NCI-H146 (cell line): ENCODE data around the gene ZNF341.
A peak's percentile ranks its signal among the peaks of the same experiment; 100 is the strongest.

Experiments
- DNase-seq: peaks from one replicate; lab custom pipeline; 2025; lab: John Stamatoyannopoulos, UW

Gene ZNF341

GRCh38 chr20:33702861-33703260, 28.9 kb upstream of the ZNF341 start:
- DNase-seq, result no peak

GRCh38 chr20:33703498-33704137, 28.2 kb upstream of the ZNF341 start:
- DNase-seq, result no peak

GRCh38 chr20:33704197-33704924, 27.4 kb upstream of the ZNF341 start:
- no peak for DNase-seq

- no peak for DNase-seq
Observed at GRCh38 chr20:33707668-33708067, 24.1 kb upstream of the ZNF341 start.

- no peak for DNase-seq
Observed at GRCh38 chr20:33709398-33709797, 22.4 kb upstream of the ZNF341 start.

- no peak for DNase-seq
Observed at GRCh38 chr20:33709905-33710541, 21.8 kb upstream of the ZNF341 start.

- DNase-seq, result no peak
Observed at GRCh38 chr20:33710681-33711445, 20.9 kb upstream of the ZNF341 start.

GRCh38 chr20:33711446-33711738, 20.4 kb upstream of the ZNF341 start:
- no peak for DNase-seq

GRCh38 chr20:33713865-33714367, 17.9 kb upstream of the ZNF341 start:
- DNase-seq, result no peak

- DNase-seq, result no peak
Observed at GRCh38 chr20:33716498-33716897, 15.3 kb upstream of the ZNF341 start.

GRCh38 chr20:33719277-33719988, 12.4 kb upstream of the ZNF341 start:
- peak; percentile 34 for DNase-seq

GRCh38 chr20:33719989-33720709, 11.6 kb upstream of the ZNF341 start, which contains the start of gene PXMP4:
TSS of gene PXMP4 (minus strand) at chr20:33720310. CDS start at chr20:33720207, 103 bp downstream.
- DNase-seq, result peak; percentile 99

- DNase-seq, result no peak
Observed at GRCh38 chr20:33721391-33722140, 10.2 kb upstream of the ZNF341 start.

GRCh38 chr20:33724439-33725094, 7.2 kb upstream of the ZNF341 start:
- DNase-seq, result no peak

GRCh38 chr20:33725607-33726264, 6.1 kb upstream of the ZNF341 start:
- DNase-seq, result no peak

GRCh38 chr20:33727115-33727479, 4.7 kb upstream of the ZNF341 start:
- DNase-seq, result no peak

GRCh38 chr20:33727806-33728205, 4.0 kb upstream of the ZNF341 start:
- no peak for DNase-seq

- no peak for DNase-seq
Observed at GRCh38 chr20:33728463-33728862, 3.3 kb upstream of the ZNF341 start.

- DNase-seq, result no peak
Observed at GRCh38 chr20:33729101-33729500, 2.7 kb upstream of the ZNF341 start.
